ENCODE measurements around the gene HMGXB4. TPM values are rescaled to one million over a fixed set of nuclear protein-coding genes. Genes with fewer than 3 reads are reported as not detected.

The HMGXB4 gene
- total and polyA plus RNA-seq, 9 of the 15 experiments (the other 6 are each of a cell fraction or from before 2014, with no cell fraction given): 9.9 to 31.4 (median 24.8) TPM

DNA sequence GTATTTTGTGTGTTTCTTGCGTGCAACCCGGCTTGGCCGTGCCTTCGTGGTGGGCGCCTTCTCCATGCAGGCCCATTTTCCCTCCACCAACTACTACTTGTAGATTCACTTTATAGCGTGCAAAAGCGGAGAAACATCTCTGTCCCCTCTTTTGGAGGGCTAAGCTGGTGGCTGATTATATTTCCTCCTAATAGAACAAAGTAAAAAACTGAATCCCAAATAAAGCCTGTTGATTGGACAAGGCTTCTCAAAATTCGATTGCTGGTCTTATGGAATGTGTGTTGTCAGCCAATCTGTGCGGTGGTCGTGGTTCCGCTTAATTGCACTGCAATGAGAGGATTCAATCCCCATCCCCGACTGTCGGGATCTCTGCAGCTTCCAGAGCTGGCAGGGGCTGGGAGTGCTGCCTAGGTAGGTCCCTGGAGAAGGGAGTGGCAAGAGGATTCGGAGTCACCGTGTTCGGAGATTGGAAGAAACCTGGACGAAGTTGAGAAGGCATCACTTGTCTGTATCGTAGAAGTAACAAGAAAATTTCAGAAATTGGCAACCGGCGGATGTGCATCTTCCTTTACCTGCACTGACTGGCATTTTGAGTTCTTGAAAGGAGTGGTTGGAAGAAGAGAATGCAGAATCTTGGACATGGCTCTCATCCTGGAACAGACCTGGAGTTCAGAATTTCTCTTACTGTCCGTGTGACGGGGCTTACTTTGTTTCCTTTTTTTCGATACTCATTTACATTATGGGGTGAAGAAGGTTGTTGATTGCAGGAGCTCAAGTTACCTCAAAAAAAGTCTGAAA is 1.1 kb downstream of the HMGXB4 start (continued):
- TF ChIP-seq MGA (IDR thresholded peaks at IDR 0.05) (peak; percentile 33; the same call in 1 of the 2 replicates), SAP30 (IDR thresholded peaks at IDR 0.05; ENCODE audit: borderline replicate concordance, insufficient read depth, low read depth, low read length, poor library complexity, severe bottlenecking) (peak; percentile 0), E2F3 (CRISPR knock-in tag; IDR thresholded peaks at IDR 0.05) (no peak), ZBTB8A (IDR thresholded peaks at IDR 0.05; ENCODE audit: partially characterized antibody) (no peak)
- TF ChIP-seq, protein P1, sequence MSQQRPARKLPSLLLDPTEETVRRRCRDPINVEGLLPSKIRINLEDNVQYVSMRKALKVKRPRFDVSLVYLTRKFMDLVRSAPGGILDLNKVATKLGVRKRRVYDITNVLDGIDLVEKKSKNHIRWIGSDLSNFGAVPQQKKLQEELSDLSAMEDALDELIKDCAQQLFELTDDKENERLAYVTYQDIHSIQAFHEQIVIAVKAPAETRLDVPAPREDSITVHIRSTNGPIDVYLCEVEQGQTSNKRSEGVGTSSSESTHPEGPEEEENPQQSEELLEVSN (IDR thresholded peaks at IDR 0.05; ENCODE audit: borderline replicate concordance in 1 of 2, extremely low read depth in 1 of 2, insufficient read depth in 1 of 2, insufficient read length in 1 of 2, low read depth in 1 of 2, low read length in 1 of 2, poor library complexity in 1 of 2, severe bottlenecking in 1 of 2): peak in 1 of 2 experiments; percentile 72
